PFSK-1 (cell line): ENCODE data around the gene CHID1.

Experiments used
- POLR2AphosphoS5 ChIP-seq: IDR thresholded peaks from 2 replicates; pipeline ENCODE4 v1.6.1; 2012; ENCODE audit warnings: low read depth, mild to moderate bottlenecking, control low read depth, low read length, moderate library complexity
- SIN3A ChIP-seq: IDR thresholded peaks from 2 replicates; pipeline ENCODE4 v1.6.1; 2012; ENCODE audit warnings: mild to moderate bottlenecking, low read length, moderate library complexity, borderline replicate concordance; ENCODE audit not compliant: insufficient read depth
- TAF1 ChIP-seq: IDR thresholded peaks from 2 replicates; pipeline ENCODE4 v1.6.1; 2012; ENCODE audit warnings: low read length, control low read depth, borderline replicate concordance; ENCODE audit not compliant: insufficient read depth

DNA sequence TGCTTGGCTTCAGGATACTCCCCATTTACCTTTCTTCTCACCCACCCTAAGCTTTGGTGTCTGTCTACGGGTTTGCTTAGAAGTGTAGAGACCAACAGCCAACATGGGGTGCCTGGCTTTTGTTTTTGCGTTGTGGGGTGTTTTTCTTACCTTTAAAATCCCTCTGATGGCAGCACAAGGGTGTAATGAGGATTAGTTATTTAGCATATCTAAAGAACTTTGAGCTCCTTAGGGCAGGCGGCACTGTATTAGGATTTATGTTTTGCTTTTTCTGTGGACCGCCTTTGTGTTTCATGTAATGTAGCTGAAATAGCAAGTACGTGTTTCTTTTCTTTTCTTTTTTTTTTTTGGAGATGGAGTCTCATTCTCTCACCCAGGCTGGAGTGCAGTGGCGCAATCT is 23.9 kb upstream of the CHID1 start:
- TF ChIP-seq POLR2AphosphoS5 (no peak), TAF1 (no peak), SIN3A (no peak)
